Mucosa of rectum (tissue), 2 donors: Measurements from ENCODE around the gene JADE3.

Source experiments
- H3K27ac ChIP-seq, 2 donors: one replicate each; pipeline ENCODE4 v1.7.0; 2013; ENCODE audit warnings: inconsistent platforms in 2 of 2, low read depth in 2 of 2, low read length in 2 of 2
- H3K27me3 ChIP-seq, 2 donors: one replicate each; pipeline ENCODE4 v1.7.0; 2013; ENCODE audit warnings: low read length in 2 of 2; ENCODE audit not compliant: control insufficient read depth in 2 of 2, insufficient read depth in 2 of 2
- H3K36me3 ChIP-seq, 2 donors: one replicate each; pipeline ENCODE4 v1.7.0; 2013; ENCODE audit warnings: low read length in 2 of 2; ENCODE audit not compliant: control insufficient read depth in 2 of 2, insufficient read depth in 2 of 2
- H3K4me1 ChIP-seq, 2 donors: one replicate each; pipeline ENCODE4 v1.7.0; 2013; ENCODE audit warnings: low read length in 2 of 2, mild to moderate bottlenecking in 1 of 2; ENCODE audit not compliant: control insufficient read depth in 2 of 2, insufficient read depth in 2 of 2
- H3K4me3 ChIP-seq, 2 donors: one replicate each; pipeline ENCODE4 v1.7.0; 2013; ENCODE audit warnings: low read length in 2 of 2
- H3K9ac ChIP-seq, 2 donors: one replicate each; pipeline ENCODE4 v1.7.0; 2013; ENCODE audit warnings: low read length in 2 of 2, low read depth in 1 of 2, mild to moderate bottlenecking in 1 of 2
- H3K9me3 ChIP-seq, 2 donors: one replicate each; pipeline ENCODE4 v1.7.0; 2013; ENCODE audit warnings: low read length in 2 of 2; ENCODE audit not compliant: control insufficient read depth in 2 of 2
- donor health status: healthy.
- donor health status: Normal muscosa, but diverticular disease.

Gene JADE3

DNA sequence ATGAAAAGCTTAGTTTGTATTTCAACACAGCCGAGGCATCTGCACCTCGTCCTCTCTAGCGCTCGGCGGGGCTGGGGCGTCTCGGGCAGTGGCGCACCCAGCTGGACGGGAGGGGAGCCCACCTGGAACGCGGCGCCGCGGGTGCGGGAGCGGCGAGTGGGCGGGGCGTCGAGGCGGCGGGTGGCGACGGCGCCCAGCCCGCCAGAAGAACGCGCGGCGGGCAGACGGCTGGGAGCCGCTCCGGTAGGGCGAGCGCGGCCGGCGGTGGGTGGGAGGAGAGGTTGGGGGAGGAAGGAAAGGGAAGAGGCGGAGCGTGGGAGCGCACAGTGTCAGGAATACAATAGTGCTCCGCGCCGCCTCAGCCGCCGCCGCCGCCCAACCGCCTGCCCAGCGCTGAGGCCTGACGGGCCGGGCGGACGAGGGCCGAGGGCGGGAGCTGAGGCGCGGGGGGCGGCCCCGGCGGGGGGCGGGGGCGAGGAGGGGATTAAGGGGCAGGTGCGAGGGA lies at the start of gene JADE3:
Gene JADE3, plus strand, starts transcription at position 324 of the 505 bp plus-strand sequence. CDS start 72,474 bp downstream, outside the sequence.
- H3K27me3 ChIP-seq, result peaks cover 0 to 10% of the 10 kb centered on the region in 2 donors

GRCh38 chrX:46863072-46863471 lies 49.1 kb upstream of the JADE3 start:
- Histone ChIP-seq H3K27ac (no peak overlapping the region), H3K27me3 (no peaks in the 10 kb centered on the region), H3K36me3 (peaks cover 0 to 2% of the 10 kb centered on the region in 2 donors), H3K9ac (no peak overlapping the region), H3K4me3 (no peak overlapping the region), H3K4me1 (no peaks in the 10 kb centered on the region), H3K9me3 (no peaks in the 10 kb centered on the region)

More for the DNA sequence above, at the start of gene JADE3:
- Histone ChIP-seq H3K36me3 (no peaks in the 10 kb centered on the region), H3K9ac (peak within 1 kb of the TSS; percentile 32 to 64), H3K4me3 (peak within 1 kb of the TSS; percentile 66 to 67), H3K27ac (no peak within 1 kb of the TSS), H3K4me1 (no peaks in the 10 kb centered on the region), H3K9me3 (no peaks in the 10 kb centered on the region)

DNA sequence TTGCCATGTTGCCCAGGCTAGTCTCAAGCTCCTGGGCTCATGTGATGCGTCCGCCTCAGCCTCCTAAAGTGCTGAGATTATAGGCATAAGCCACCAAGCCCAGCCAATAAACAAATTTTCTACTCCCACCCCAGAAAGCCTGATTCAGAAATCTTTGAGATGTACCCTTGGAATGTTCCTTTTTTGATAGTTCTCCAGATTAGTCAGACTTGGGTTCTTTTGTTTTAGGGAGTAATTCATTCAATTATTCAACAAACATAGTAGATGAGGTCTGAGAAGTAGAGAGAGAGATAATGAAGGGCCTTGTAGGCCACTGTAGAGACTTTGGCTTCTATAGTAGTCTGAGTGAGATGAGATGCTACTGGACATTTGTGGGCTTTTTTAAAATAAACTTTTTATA lies 47.6 kb upstream of the JADE3 start:
- Histone ChIP-seq H3K27ac (no peak overlapping the region), H3K36me3 (peaks cover 0 to 2% of the 10 kb centered on the region in 2 donors), H3K4me3 (no peak overlapping the region)

GRCh38 chrX:46865281-46865680 lies 46.9 kb upstream of the JADE3 start:
- H3K4me1 ChIP-seq, result no peaks in the 10 kb centered on the region
- H3K36me3 ChIP-seq, result peaks cover 0 to 2% of the 10 kb centered on the region in 2 donors
- no peak overlapping the region for H3K4me3 ChIP-seq
- no peaks in the 10 kb centered on the region for H3K27me3 ChIP-seq
- H3K27ac ChIP-seq, result no peak overlapping the region
- no peak overlapping the region for H3K9ac ChIP-seq
- no peaks in the 10 kb centered on the region for H3K9me3 ChIP-seq

More for the DNA sequence above, 47.6 kb upstream of the JADE3 start:
- Histone ChIP-seq H3K9me3 (no peaks in the 10 kb centered on the region), H3K4me1 (no peaks in the 10 kb centered on the region), H3K9ac (no peak overlapping the region), H3K27me3 (no peaks in the 10 kb centered on the region)

DNA sequence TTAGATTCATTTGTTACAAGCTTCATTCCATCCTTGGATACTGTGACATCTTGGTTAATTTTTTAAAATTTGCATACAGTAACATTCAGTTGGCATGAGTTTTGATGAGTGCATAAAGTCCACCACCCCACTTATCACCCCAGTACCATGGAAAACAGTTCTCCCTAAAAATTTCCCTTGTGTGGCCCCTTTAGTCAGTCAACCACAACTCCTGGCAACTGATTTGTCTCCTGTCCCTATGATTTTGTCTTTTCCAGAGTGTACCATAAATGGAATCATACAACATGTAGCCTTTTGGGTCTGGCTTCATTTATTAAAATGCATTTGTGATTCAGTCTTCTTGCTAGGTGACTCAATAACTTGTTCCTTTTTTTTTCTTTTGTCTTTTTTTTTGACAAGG lies 45.5 kb upstream of the JADE3 start:
- H3K9ac ChIP-seq, result no peak overlapping the region
- H3K27me3 ChIP-seq, result no peaks in the 10 kb centered on the region
- no peaks in the 10 kb centered on the region for H3K4me1 ChIP-seq
- H3K36me3 ChIP-seq, result peaks cover 0 to 2% of the 10 kb centered on the region in 2 donors
- H3K27ac ChIP-seq, result no peak overlapping the region
- no peak overlapping the region for H3K4me3 ChIP-seq
- no peaks in the 10 kb centered on the region for H3K9me3 ChIP-seq

DNA sequence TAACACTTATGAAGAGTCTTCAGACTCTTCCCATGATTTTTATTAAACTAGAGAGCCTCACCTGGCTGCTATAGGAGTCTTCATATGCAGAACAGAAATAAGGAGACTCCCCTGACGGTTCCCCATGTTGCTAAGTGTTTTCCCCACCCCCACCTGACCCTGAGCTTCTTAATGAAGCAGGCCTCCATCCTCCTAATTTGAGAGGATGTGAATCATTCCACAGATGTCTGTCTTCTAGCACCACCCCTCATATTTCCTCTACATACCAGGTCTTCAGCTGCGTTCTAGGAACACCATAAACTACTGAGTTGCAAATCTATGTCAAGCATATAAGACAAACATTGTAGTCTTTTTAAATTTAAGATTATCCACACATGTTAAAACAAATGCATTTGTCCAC lies 38.5 kb upstream of the JADE3 start:
- Histone ChIP-seq H3K4me3 (no peak overlapping the region), H3K36me3 (no peaks in the 10 kb centered on the region), H3K9ac (no peak overlapping the region), H3K9me3 (no peaks in the 10 kb centered on the region), H3K4me1 (no peaks in the 10 kb centered on the region), H3K27me3 (no peaks in the 10 kb centered on the region), H3K27ac (no peak overlapping the region)

- Histone ChIP-seq H3K36me3 (peaks cover 2 to 3% of the 10 kb centered on the region in 2 donors), H3K27ac (no peak overlapping the region), H3K9ac (no peak overlapping the region), H3K4me3 (no peak overlapping the region), H3K9me3 (no peaks in the 10 kb centered on the region), H3K4me1 (no peaks in the 10 kb centered on the region), H3K27me3 (no peaks in the 10 kb centered on the region)
Observed at GRCh38 chrX:46876901-46877300, 35.3 kb upstream of the JADE3 start.

DNA sequence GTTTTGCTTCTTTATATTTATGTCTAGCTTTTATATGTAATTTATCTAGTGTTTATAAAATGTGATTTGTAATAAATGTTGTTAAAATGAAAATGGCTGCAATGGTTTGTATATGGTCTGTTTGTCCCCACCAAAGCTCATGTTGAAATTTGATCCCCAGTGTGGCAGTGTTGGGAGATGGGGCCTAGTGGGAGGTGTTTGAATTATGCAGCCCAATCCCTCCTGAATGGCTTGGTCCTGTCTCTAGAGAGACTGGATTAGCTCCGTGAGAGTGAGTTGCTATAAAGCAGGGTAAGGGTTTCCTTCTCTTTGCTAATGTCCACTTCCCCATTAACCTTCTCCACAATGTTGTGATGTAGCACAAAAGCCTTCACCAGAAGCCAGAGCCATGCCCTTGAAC lies 30.0 kb upstream of the JADE3 start:
- Histone ChIP-seq H3K4me3 (no peak overlapping the region), H3K36me3 (peaks cover 2 to 5% of the 10 kb centered on the region in 2 donors), H3K27ac (no peak overlapping the region), H3K9ac (no peak overlapping the region), H3K9me3 (no peaks in the 10 kb centered on the region), H3K4me1 (no peaks in the 10 kb centered on the region), H3K27me3 (no peaks in the 10 kb centered on the region)

GRCh38 chrX:46884799-46885198 lies 27.4 kb upstream of the JADE3 start:
- Histone ChIP-seq H3K4me3 (no peak overlapping the region), H3K27me3 (peaks cover 0 to 2% of the 10 kb centered on the region in 2 donors), H3K9ac (no peak overlapping the region), H3K27ac (no peak overlapping the region), H3K9me3 (no peaks in the 10 kb centered on the region), H3K4me1 (no peaks in the 10 kb centered on the region), H3K36me3 (peaks cover 2 to 5% of the 10 kb centered on the region in 2 donors)

DNA sequence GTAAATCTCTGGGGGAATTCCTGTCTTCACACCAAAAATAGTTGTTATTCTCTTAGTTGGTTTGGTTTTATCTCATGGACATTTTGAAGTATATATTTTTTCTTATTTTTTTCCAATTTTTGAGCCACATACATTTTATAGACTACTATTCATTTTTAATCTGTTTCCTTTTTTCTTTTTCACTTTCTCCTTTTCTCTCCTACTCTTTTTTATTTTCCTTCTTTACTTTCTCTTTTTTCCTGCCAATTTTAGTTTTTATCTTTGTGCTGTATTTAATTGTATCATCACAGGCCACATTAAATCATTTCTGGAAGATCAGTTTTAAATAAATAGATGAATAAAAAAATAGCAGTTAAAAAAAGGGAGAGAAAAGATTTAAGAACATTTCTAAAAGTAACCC lies 14.0 kb upstream of the JADE3 start:
- Histone ChIP-seq H3K4me1 (no peaks in the 10 kb centered on the region), H3K4me3 (no peak overlapping the region), H3K36me3 (no peaks in the 10 kb centered on the region), H3K27ac (no peak overlapping the region), H3K9ac (no peak overlapping the region), H3K9me3 (no peaks in the 10 kb centered on the region), H3K27me3 (peaks cover under 1 to 2% of the 10 kb centered on the region in 2 donors)
